GM12874 (cell line): ENCODE measurements around the gene ATP13A2.

Source experiments
- TF ChIP-seq, protein P1 (sequence below): IDR thresholded peaks from 2 replicates; pipeline ENCODE4 v1.5.1; 2011; ENCODE audit warnings: low read depth, mild to moderate bottlenecking, control low read depth, low read length, moderate library complexity; ENCODE audit not compliant: insufficient read depth

Gene ATP13A2

DNA sequence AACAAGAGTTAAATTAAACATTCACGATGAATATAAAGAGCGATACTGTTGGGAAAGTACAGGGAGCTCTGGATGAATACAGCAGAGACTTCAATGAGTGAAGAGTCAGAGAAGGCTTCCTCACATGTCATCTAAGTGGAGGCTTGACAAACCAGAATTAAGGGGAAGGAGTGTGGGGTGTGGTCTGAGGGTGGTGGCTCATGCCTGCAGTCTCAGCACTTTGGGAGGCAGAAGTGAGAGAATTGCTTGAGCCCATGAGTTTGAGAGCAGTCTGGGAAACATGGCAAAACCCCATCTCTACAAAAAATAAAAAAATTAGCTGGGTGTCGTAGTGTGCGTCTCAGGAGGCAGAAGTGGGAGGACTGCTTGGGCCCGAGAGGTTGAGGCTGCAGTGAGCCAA is 33.4 kb upstream of the ATP13A2 start:
- TF ChIP-seq, protein P1, sequence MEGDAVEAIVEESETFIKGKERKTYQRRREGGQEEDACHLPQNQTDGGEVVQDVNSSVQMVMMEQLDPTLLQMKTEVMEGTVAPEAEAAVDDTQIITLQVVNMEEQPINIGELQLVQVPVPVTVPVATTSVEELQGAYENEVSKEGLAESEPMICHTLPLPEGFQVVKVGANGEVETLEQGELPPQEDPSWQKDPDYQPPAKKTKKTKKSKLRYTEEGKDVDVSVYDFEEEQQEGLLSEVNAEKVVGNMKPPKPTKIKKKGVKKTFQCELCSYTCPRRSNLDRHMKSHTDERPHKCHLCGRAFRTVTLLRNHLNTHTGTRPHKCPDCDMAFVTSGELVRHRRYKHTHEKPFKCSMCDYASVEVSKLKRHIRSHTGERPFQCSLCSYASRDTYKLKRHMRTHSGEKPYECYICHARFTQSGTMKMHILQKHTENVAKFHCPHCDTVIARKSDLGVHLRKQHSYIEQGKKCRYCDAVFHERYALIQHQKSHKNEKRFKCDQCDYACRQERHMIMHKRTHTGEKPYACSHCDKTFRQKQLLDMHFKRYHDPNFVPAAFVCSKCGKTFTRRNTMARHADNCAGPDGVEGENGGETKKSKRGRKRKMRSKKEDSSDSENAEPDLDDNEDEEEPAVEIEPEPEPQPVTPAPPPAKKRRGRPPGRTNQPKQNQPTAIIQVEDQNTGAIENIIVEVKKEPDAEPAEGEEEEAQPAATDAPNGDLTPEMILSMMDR = no peak

GRCh38 chr1:17043676-17044075 is 31.9 kb upstream of the ATP13A2 start:
- TF ChIP-seq, protein P1 = no peak

DNA sequence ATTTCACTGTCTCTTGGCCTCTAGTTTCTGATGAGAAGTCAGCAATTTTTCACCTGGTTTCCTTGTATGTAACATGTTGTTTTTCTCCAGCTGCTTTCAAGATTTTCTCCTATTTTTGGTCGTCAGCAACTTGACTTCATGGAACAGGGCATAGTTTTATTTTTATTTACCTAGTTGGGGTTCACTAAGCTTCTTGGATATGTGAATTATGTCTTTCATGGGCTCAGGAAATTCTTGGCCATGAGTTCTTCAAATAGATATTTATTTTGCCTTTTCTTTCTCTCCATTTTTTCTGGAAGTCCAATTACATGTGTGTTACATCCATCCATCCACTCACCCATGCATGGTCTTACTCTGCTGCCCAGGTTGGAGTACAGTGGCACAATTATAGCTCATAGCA is 28.4 kb upstream of the ATP13A2 start:
- TF ChIP-seq, protein P1 = no peak

DNA sequence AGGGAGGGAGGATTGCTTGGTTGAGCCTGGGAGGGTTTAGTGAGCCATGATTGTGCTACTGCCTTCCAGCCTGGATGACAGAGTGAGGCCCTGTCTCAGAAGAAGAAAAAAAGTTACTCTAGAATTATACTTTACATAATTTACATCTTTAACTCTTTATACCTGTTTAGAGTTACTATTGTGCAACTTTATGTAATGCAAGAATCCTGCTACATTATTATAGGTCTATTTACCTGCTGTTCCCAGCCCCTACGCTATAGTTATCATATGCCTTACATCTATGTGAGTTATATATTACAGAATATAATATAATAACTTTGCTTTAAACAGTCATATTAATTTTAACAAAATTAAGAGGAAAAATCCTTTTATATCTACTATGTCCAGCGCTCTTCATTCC is 27.8 kb upstream of the ATP13A2 start:
- TF ChIP-seq, protein P1 = no peak

DNA sequence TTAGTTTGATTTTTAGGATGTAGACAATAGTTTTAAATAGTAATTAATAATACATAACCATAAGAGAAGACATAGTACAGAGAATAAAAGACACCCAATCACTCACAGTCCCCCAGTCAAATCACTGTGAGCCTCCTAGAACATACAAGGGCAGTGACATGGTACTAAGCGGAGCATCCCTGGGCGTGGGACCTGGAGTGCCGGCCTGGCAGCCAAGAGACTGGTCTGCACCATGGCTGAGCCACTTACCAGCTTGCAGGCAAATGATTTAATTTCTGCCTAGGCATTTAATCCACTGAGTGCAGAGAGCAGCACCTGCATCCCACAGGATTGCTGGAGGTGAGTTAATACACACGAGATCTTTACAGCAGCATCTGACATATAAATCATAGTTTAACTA is 21.8 kb upstream of the ATP13A2 start:
- TF ChIP-seq, protein P1 = no peak

DNA sequence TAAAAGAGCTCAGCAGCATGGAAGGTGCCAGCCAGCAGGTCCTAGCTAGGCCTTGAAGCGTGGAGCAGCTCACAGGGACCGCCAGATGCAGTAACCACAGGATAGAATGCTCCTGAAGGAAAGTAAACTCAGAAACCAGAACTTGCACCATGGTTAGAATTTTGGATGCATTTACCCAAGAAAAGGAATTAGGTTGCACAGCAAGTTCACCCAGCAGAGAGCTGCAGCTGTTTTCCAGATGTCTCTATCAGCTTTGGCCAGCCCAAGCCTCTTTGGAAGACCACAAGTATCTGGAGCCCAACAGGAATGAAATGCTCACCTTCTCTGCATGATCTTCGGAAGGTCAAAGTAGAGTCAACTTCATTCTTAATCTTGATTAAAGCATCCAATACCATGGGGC is 21.0 kb upstream of the ATP13A2 start:
- TF ChIP-seq, protein P1 = no peak

- TF ChIP-seq, protein P1 = no peak
Observed at GRCh38 chr1:17031436-17031835, 19.7 kb upstream of the ATP13A2 start.

- TF ChIP-seq, protein P1 = no peak
Observed at GRCh38 chr1:17030206-17030605, 18.5 kb upstream of the ATP13A2 start.
